HEK293 (cell line): ENCODE measurements around the gene DNAJC12.
"Not testable (repeated sequence)": the region's sequence is repeated elsewhere in the genome, so short reads cannot be mapped to it uniquely, and the experiment has no call there.

Source experiments
- KLF9 ChIP-seq: fragments of 450-650 bp; formaldehyde crosslinking; IDR thresholded peaks from 2 replicates; pipeline ENCODE4 v1.5.1; 2016; ENCODE audit warnings: missing biosample characterization, missing genetic modification characterization, low read depth
- TF ChIP-seq, protein P1 (sequence below): fragments of 450-650 bp; formaldehyde crosslinking; IDR thresholded peaks from 2 replicates; pipeline ENCODE4 v1.5.1; 2016; ENCODE audit warnings: missing biosample characterization, missing genetic modification characterization

- not testable (repeated sequence) for TF ChIP-seq KLF9 (tag by site-specific recombination)
- TF ChIP-seq, protein P1, sequence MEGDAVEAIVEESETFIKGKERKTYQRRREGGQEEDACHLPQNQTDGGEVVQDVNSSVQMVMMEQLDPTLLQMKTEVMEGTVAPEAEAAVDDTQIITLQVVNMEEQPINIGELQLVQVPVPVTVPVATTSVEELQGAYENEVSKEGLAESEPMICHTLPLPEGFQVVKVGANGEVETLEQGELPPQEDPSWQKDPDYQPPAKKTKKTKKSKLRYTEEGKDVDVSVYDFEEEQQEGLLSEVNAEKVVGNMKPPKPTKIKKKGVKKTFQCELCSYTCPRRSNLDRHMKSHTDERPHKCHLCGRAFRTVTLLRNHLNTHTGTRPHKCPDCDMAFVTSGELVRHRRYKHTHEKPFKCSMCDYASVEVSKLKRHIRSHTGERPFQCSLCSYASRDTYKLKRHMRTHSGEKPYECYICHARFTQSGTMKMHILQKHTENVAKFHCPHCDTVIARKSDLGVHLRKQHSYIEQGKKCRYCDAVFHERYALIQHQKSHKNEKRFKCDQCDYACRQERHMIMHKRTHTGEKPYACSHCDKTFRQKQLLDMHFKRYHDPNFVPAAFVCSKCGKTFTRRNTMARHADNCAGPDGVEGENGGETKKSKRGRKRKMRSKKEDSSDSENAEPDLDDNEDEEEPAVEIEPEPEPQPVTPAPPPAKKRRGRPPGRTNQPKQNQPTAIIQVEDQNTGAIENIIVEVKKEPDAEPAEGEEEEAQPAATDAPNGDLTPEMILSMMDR (tag by site-specific recombination), result not testable (repeated sequence)
These were observed 57.8 kb downstream of the DNAJC12 start for GRCh38 chr10:67780204-67780621.
